Amniotic epithelial cell (primary cell): ENCODE measurements around the gene AGK.
A peak's percentile ranks its signal among the peaks of the same experiment; 100 is the strongest.
"Not testable (repeated sequence)": the region's sequence is repeated elsewhere in the genome, so short reads cannot be mapped to it uniquely, and the experiment has no call there.

Experiments
- DNase-seq: peaks from one replicate; pipeline ENCODE4 v3.0.0-alpha.2; 2010; ENCODE audit warnings: low read depth

AGK gene

DNA sequence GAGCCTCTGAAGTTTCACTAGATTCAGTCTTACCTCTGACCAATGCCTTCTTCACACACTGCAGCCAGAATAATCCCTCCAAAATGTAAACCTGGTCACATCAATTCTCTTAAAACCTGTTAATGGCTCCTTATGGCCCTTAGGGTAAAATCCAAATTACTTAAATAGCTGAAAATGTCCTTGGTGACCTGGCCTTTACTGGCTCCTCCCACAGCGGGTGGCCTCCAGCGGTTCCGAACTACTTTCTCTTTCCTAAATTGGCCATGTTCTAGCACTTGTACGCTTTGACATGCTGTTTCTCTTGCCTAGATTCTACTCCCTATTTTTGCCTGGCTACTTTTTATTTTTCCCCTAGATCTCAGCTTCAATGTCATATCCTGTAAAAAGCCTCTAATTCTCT lies 36.1 kb downstream of the AGK start:
- no peak for DNase-seq

DNA sequence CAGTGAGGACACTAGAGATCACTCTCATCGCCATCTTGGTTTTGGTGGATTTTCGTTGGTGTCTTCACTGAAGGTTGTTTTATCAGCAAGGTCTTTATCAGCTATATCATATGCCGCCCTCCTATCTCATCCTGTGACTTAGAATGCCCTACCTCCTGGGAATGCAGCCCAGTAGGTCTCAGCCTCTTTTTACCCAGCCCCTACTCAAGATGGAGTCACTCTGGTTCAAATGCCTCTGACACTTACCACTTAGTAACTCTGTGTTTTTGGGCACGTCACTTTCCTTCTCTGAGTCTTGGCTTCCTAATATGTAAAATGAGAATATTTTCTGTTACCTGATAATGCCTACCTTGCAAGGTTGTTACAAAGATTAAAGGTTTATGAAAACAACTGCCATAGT lies 37.7 kb downstream of the AGK start:
- no peak for DNase-seq

DNA sequence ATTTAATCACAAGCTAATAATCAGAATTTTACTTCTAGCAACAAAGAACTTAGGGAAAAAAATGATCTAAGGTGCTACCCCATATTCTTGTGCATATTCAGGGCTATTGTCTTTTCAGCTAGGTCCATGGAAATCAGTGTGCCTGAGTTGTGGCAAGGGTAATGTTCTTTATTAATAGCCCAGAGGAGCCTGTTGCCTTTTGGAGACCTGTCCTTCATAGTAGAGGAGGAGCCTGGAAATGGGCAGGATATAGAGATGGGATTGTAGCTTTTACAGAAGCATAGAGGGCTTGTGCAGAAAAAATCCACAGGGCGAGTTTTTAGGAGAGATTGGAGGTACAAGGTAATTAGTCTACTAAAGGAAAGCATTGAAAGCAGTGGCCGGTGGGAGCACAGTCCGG lies 38.9 kb downstream of the AGK start:
- DNase-seq = no peak

DNA sequence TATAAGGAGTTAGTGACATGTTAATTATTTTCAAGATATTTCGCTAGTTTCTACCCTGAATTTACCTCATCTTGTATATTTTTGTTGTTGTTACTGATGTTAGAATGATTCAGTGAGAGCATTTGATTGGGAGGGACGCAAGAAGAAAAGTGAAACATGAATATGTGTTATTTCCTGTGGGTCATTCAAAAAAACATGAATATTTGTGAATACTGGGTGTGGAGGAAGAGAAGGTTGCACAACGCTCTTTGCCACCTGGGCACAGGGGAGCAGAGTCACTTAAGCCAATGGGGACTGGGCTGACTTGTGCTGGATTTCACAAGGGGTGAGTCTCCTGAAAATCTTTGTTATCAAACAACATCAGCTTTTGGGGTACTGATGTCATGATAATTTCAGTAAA lies 39.5 kb downstream of the AGK start:
- DNase-seq = no peak

DNA sequence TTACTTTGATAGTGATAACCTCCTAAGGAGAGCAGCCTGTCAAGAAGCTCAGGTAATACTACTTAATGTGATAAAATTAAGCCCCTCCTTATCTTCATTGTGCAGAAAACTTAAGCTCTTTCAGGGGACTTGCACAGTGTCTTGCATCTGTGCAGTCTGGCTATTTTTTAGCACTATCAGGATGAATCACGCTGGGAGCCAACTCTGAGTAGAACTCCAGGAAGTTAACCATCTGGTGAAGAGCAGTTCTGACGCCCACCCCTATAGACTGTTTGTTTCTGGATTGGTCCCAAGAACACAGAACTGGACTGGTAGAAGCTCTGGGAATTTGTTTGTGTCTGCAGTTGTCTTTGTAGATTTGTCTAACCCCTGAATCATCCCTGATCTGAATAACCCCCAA lies 41.9 kb downstream of the AGK start:
- DNase-seq = peak; percentile 74

DNA sequence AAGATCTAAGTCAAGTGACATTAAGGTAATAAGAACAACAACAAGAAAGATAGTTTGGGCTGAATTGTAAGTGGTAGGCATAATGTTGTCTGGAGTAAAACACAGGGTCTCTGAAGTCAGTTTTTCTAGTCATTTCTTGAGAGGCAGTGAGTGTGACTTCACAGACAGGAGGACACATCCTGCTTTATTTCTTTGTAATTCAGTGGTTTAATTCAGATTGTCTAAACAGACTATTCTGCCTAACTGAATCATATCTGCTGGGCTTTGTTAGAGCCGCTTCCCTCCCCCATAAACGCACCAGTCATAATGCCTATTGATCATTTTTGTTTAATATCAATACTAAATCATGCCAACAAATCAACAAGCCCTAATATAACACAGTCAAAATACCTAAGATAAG lies 46.8 kb downstream of the AGK start:
- DNase-seq = no peak

DNA sequence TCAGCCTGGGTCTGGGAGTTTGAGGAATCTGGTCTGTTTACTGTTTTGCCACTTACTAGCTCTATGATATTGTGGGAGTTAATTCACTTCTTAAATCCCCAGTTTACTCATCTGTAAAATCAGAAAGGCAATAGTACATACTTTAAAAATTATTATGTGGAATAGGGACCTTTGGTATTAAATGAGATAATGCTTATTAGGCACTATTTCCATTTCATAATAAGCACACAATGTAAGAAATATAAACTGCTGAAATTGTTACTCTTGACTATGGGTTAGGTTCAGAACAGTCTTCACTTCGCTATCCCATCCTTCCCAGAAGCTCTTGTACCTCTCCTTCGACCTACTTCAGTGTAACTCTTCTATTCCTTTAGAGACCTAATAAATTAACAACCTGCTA lies 47.2 kb downstream of the AGK start:
- DNase-seq = peak; percentile 20

DNA sequence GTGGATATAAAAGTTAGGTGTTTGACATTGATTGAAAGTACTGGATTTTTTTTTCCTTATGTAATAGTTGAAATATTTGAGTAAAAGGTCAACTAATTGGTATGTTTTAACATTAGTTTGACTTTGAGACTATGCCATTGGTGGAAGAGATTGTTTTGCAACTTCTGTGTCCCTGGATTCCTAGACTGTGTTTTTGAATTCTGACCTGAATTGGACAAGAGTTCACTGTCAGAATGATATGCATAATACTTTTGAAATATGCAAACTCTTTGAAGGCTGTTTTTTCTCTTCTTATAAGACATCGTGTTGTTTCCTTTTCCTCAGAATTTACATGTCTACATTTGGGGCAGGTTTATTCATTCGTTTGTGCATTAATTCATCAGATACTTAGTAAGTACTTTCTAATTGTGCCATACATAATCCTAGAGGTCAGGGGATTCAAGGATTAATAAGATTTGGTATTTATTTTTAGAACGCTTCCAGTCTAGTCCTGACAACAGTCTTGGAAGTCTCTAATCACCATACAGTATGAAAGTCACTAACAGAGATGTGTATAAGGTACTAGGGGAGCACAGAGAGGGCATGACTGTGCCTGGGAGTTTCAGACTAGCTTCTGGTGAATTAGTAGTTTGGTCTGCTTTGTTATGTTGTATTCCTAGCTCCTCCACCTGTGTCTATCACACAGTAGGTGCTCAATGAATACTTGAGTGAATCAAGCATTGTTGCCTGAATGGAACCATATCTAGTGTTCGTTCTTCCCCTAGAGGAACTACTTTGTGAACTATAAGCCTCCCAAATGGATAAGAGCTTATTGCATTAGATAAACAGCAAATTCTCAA lies 49.2 kb downstream of the AGK start:
- DNase-seq = no peak

DNA sequence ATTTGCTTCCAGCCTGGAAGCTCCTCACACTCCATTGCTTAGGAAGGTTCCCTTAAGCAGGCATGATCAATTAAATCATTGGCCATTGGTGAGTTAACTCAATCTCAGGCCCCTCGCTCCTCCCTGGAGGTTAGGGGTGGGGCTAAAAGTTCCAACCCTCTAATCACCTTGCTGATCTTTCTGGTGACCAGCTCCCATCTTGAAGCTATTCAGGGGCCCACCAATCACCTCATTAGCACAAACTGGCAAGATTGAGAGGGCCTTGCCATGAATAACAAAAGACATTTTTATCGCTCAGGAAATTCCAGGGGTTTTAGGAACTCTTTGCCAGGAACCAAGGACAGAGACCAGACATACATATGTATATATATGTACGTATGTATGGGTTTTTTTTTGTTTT lies 58.4 kb downstream of the AGK start:
- DNase-seq = no peak

DNA sequence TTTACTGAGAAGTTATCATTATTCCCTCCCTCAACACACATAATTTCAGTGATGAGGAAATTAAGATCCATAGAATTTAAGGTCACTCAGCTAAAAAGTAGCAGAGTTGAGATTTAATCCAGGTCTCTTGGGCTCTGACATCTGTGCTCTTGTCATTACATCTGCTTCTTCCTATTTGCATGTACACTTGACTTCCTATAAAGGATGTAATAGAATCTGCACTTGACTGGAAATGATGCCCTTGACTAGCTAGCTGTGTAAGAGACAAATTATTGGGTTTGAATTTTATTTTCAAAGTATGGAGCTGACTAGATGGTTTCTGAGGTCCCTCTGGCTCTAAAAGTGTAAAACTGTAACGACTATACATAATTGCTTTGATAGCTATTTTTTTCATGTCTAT lies 59.5 kb downstream of the AGK start:
- DNase-seq = no peak

DNA sequence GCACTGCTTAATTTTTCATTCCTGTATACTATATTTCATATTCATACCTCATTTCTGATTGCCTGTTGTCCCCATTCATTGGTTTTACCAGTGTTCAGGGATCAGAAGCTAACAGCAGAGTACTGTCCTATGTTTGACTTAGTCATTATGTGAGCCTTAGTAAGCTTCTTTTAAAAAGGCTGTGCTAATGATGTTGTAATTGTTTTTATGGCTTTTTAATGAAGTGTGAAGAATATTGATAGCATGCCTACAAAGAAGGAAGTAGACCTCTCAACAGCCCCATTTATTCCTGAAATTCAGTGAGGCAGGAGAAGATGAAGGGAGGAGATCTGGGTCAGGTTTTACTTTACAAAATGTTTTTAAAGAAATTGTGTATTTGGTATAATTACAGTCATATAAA lies 61.7 kb downstream of the AGK start:
- no peak for DNase-seq

DNA sequence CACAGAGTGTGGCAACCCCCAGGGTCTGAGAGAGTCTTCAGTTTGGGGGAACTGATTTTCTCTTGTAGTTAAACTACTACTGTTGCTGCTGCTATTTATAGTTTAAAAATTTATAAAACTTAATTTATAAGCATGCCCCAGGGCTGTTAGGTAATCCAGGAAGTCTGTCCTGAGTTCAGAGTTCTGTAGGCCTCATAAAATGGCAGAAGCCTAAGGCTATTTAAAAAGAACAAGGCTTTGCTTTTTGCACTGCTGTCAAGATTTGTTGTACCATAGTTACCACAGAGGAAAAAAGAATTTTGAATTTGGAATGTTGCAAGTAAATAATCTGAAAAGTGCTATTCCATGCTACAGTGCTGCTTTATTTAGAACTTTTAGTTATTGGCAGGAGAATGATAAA lies 66.1 kb downstream of the AGK start:
- no peak for DNase-seq

DNA sequence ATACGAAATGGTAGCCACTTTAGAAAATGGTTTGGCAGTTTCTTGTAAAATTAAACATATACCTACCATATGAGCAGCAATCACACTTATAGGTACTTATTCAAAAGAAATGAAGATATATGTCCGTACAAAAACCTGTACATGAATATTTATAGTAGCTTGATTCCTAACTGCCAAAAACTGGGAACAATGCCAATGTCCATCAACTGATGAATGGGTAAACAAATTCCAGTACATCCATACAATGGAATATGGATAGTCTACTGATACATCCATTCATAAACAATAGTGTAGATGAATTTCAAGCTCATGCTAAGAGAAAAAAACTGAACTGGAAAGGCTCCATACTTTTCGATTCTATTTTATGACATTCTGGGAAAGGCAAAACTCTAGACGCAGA lies 68.5 kb downstream of the AGK start:
- DNase-seq = no peak

DNA sequence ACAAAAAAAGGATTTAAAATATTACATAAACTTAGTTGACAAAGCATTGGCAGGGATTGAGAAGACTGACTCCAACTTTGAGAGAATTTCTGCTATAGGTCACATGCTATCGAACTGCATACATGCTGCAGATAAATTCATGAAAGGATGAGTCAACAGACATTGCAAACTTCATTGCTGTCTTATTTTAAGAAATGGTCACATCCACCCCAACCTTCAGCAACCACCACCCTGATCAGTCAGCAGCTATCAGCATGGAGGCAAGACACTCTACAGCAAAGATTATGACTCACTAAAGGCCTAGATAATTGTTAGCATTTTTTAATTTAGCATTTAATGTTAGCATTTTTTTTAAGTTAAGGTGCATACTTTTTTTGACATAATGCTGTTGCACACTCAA lies 73.6 kb downstream of the AGK start:
- DNase-seq = peak; percentile 9

DNA sequence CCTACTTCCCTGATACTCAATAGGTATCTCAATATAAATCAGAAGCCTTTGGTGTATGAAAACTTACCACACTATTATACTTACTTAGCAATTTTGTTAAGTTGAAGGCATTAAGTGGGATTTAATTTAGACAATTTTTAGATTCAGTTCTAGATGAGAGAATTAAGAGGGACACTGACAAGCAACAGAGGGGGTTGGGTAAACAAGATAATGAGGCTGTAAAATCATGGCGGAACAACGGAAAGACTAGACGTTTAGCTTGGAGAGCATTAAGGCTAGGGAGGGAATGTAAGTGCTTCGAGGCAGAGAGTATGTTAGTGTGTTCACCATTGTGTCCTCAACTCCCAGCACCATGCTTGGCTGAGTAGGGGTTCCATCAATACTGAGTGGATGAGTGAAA lies 79.4 kb downstream of the AGK start:
- no peak for DNase-seq

DNA sequence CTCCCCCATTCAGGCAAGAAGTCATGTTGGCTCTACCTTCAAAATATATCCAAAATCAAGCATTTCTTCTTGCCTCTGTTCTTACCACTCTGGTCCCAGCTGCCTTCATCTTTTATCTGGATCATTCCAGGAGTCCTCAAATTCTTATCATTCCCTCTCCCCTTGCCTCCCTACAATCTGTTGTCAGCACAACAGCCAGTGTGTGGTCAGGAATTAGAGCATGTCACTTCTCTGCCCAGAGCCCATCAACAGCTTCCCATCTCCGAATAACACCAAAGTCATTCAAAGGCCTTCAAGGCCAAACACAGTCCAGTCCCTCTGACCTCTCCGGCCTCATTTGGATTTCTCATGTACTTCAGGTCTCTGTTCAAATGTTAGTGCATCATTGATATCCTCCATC lies 80.3 kb downstream of the AGK start:
- DNase-seq = no peak

DNA sequence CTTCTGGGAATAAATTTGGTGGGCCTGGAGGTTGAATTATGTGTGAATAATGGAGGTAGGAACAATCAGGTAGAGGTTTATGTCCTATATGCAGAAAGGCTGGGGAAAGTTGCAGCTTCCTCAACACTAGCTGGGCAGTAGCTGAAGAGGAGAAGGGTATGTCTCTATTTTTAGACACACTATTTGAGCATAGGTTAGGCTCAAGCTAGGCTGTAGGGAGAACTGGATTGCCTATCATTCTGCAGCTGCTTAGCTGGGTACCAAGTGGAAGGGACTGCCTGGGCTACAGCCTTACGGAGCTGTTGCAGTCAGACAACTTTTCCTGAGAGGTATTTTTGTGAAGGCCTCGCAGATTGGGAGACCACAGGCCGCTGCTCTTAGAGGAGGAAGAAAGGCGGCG lies 82.9 kb downstream of the AGK start:
- no peak for DNase-seq

DNA sequence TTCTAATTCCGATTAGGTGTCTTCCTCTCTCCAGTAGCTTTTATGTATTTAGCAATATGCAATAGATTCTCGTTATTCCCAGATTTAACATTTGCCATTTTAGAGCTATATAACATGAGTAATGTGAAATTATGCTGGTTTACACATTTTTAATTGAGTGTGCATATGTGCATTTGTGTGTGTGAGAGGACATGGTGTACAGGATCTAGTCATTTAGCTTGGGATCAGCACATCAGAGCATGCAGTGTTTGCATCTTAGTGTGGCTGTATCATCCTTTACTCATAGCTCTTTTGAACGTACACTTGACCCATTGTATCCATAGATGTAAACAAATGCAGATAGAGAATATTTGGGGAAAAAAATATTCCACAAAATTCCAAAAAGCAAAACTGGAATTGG lies 84.8 kb downstream of the AGK start:
- DNase-seq = no peak

DNA sequence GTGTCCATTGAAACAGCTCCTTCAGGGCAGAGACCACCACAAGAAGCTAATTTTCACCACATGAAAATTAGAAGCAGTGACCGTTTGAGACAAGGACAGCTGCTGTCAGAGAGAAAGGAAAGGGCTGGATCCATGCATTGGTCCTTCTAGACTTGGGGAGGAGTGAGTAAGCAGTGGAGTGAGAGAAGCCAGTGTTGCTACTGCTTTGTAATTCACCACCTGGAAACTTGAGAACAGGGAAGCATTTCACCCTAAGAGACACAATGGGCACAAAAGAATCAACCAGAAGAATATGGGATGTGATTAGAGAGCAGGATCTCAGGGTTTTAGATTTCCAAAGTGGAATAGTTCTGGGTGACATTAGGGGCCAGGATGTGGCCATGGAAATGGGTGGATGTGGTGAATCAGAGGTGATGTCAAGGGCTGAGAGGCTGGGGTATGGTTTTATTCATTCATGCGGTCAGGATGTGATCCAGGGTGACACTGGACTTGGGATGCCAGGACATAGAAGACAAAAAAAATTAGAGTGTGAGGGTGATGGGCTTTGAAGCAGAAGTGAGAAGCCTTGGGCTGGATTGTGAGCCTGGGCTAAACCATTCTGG lies 89.1 kb downstream of the AGK start:
- no peak for DNase-seq

DNA sequence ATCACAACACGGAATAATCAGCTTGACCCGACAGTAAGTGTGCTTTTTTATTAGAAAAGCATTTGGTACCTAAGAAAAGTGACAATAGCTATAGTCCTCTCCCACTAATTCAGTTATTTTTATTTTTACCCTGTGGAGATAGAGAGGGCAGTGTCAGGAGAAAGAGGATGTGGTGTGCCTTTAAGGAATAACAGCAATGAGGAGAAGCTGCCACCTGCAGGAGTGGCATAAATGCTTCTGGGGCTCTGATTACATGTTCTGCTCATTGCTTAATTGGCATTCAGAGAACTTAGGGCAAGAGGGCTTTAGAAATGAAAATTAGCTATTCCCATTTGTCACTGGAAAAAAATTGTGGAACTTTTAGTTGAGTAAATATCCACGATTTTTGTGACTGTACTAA lies 90.7 kb downstream of the AGK start:
- DNase-seq = no peak

DNA sequence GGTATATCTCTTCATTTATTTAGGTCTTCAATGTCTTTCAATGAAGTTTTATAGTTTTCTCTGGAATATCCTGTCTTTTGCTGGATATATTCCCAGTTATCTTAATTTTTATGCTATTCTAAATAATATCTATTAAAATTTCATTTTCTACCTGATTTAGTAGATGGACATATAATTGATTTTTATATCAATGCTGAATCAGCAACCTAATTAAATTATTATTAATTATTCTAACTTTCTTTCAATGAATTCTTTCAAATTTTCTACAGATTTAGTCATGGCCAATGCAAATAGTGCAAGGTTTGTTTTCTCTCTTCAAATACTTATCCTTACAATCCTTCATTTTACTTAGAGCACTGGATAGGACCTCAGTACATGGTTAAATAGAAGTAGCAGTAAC lies 94.0 kb downstream of the AGK start:
- no peak for DNase-seq

DNA sequence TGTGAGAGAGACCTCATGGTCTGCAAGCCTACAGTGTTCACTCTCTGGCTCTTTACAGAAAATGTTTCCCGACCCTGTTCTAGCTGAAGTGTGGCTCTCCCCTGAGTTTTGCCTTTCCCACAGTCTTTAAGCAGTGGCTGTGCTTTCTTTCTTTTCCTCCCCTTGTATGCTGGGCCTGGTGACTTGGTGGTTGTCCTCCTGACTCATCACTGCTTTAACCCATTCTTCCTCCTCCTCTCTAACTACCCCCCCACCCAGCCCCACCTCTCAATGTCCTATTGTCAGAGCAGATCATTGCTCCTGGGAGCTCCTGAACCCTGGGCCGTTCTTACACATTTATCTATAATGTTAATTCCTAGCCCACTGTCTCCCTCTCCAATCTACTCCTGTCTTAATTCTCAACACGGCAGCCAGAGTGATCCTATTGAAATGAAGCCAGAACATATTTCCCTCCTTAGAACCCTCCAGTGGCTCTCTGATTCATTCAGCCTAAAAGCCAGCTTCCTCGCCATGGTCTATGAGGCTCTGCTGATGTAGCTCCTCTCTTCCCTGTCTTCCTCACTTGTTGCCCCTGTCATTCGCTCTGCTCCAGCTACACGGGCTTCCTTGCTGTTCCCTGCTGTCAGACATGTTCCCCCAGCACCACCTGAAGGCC lies 95.7 kb downstream of the AGK start:
- no peak for DNase-seq

DNA sequence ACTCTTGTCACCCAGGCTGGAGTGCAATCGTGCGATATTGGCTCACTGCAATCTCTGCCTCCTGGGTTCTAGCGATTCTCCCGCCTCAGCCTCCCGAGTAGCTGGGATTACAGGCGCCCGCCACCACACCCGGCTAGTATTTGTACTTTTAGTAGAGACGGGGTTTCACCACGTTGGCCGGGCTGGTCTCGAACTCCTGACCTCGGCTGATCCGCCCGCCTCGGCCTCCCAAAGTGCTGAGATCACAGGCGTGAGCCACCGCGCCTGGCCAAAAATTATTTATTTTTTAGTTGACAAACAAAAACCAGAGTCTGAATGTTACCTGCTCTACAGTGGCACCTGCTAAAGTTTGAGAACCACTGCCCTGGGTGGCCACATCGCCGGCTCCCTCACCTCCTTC lies 96.5 kb downstream of the AGK start:
- DNase-seq = not testable (repeated sequence)
